Mesenchymal stem cell (in vitro differentiated cells and primary cell): ENCODE data around the gene MTG1.
A peak's percentile ranks its signal among the peaks of the same experiment; 100 is the strongest.

Source experiments
- DNase-seq: peaks from one replicate; pipeline ENCODE4 v3.0.0-alpha.2; 2013
- H2AFZ ChIP-seq: one replicate; pipeline ENCODE4 v1.6.1; 2013; ENCODE audit warnings: low read depth, mild to moderate bottlenecking, control low read depth, inconsistent platforms, low read length, moderate library complexity
- H2AK5ac ChIP-seq: 2 replicates; pipeline ENCODE4 v1.6.1; 2013; ENCODE audit warnings: low read length, moderate library complexity, mild to moderate bottlenecking, inconsistent platforms; ENCODE audit not compliant: severe bottlenecking
- H2BK120ac ChIP-seq: one replicate; pipeline ENCODE4 v1.6.1; 2013; ENCODE audit warnings: low read depth, mild to moderate bottlenecking, inconsistent platforms, low read length, moderate library complexity
- H2BK12ac ChIP-seq, 2 experiments: one replicate each; pipeline ENCODE4 v1.6.1; 2013; ENCODE audit warnings: inconsistent platforms in 2 of 2, low read length in 2 of 2, mild to moderate bottlenecking in 2 of 2, moderate library complexity in 2 of 2, control low read depth in 1 of 2
- H2BK15ac ChIP-seq: one replicate; pipeline ENCODE4 v1.6.1; 2013; ENCODE audit warnings: mild to moderate bottlenecking, low read depth, inconsistent platforms; ENCODE audit not compliant: poor library complexity, severe bottlenecking
- H2BK5ac ChIP-seq: 2 replicates; pipeline ENCODE4 v1.6.1; 2013; ENCODE audit warnings: low read depth, mild to moderate bottlenecking, low read length, control low read depth, inconsistent platforms; ENCODE audit not compliant: poor library complexity, severe bottlenecking
- H3K14ac ChIP-seq, 2 experiments: one replicate each; pipeline ENCODE4 v1.6.1; 2013; ENCODE audit warnings: inconsistent platforms in 2 of 2, low read length in 2 of 2, control low read depth in 1 of 2, mild to moderate bottlenecking in 1 of 2, moderate library complexity in 1 of 2
- H3K18ac ChIP-seq, 2 experiments: one replicate each; pipeline ENCODE4 v1.6.1; 2013; ENCODE audit warnings: inconsistent platforms in 2 of 2, low read length in 2 of 2, control low read depth in 1 of 2, low read depth in 1 of 2, mild to moderate bottlenecking in 1 of 2
- H3K23ac ChIP-seq, 2 experiments: one replicate each; pipeline ENCODE4 v1.6.1; 2013; ENCODE audit warnings: inconsistent platforms in 2 of 2, low read length in 2 of 2, mild to moderate bottlenecking in 2 of 2, moderate library complexity in 2 of 2, control low read depth in 1 of 2
- H3K27ac ChIP-seq: 2 replicates; pipeline ENCODE4 v1.5.1; 2013; ENCODE audit warnings: mild to moderate bottlenecking, moderate library complexity, low read length, control low read depth, inconsistent platforms; ENCODE audit not compliant: poor library complexity, severe bottlenecking
- H3K27me3 ChIP-seq, 2 experiments: 2 replicates each; pipeline versions ENCODE4 v1.6.1 to v1.7.0; 2013; ENCODE audit warnings: low read length in 2 of 2, mild to moderate bottlenecking in 2 of 2, moderate library complexity in 2 of 2, control low read depth in 1 of 2, inconsistent platforms in 1 of 2; ENCODE audit not compliant: control insufficient read depth in 1 of 2, insufficient read depth in 1 of 2
- H3K36me3 ChIP-seq, 2 experiments: 2 replicates each; pipeline versions ENCODE4 v1.6.1 to v1.7.0; 2013; ENCODE audit warnings: low read length in 2 of 2, control low read depth in 1 of 2, inconsistent platforms in 1 of 2, low read depth in 1 of 2, mild to moderate bottlenecking in 1 of 2; ENCODE audit not compliant: insufficient read depth in 2 of 2, control insufficient read depth in 1 of 2
- H3K4ac ChIP-seq, 2 experiments: one replicate each; pipeline ENCODE4 v1.6.1; 2013; ENCODE audit warnings: inconsistent platforms in 2 of 2, low read length in 2 of 2, mild to moderate bottlenecking in 2 of 2, moderate library complexity in 2 of 2, control low read depth in 1 of 2, low read depth in 1 of 2
- H3K4me1 ChIP-seq: 2 replicates; pipeline ENCODE4 v1.6.1; 2013; ENCODE audit warnings: low read depth, low read length, control low read depth; ENCODE audit not compliant: control insufficient read depth, insufficient read depth
- H3K4me2 ChIP-seq: 2 replicates; pipeline ENCODE4 v1.6.1; 2013; ENCODE audit warnings: low read length, mild to moderate bottlenecking, inconsistent platforms; ENCODE audit not compliant: poor library complexity, severe bottlenecking
- H3K4me3 ChIP-seq, 2 experiments: 2 replicates each; pipeline versions ENCODE4 v1.5.1 to v1.7.0; 2013; ENCODE audit warnings: low read length in 2 of 2, mild to moderate bottlenecking in 2 of 2, control low read depth in 1 of 2, low read depth in 1 of 2; ENCODE audit not compliant: insufficient read depth in 1 of 2
- H3K79me1 ChIP-seq: replicated peaks from 2 replicates; pipeline ENCODE4 v1.6.1; 2013; ENCODE audit warnings: mild to moderate bottlenecking, control low read depth, low read length, inconsistent platforms; ENCODE audit not compliant: poor library complexity, severe bottlenecking
- H3K9ac ChIP-seq: 2 replicates; pipeline ENCODE4 v1.7.0; 2013; ENCODE audit warnings: mild to moderate bottlenecking, low read length, moderate library complexity
- H3K9me3 ChIP-seq: 2 replicates; pipeline ENCODE4 v1.7.0; 2013; ENCODE audit warnings: mild to moderate bottlenecking, low read length; ENCODE audit not compliant: control insufficient read depth
- H4K8ac ChIP-seq: one replicate; pipeline ENCODE4 v1.6.1; 2013; ENCODE audit warnings: inconsistent platforms, mild to moderate bottlenecking, low read length, moderate library complexity
- H4K91ac ChIP-seq: one replicate; pipeline ENCODE4 v1.6.1; 2013; ENCODE audit warnings: mild to moderate bottlenecking, low read length, inconsistent platforms
- WGBS: methylation state at CpG from one replicate; pipeline ENCODE4 v1.1.7; 2013; ENCODE audit warnings: mixed read lengths; 5-methylcytosine and 5-hydroxymethylcytosine counted together

Gene MTG1

DNA sequence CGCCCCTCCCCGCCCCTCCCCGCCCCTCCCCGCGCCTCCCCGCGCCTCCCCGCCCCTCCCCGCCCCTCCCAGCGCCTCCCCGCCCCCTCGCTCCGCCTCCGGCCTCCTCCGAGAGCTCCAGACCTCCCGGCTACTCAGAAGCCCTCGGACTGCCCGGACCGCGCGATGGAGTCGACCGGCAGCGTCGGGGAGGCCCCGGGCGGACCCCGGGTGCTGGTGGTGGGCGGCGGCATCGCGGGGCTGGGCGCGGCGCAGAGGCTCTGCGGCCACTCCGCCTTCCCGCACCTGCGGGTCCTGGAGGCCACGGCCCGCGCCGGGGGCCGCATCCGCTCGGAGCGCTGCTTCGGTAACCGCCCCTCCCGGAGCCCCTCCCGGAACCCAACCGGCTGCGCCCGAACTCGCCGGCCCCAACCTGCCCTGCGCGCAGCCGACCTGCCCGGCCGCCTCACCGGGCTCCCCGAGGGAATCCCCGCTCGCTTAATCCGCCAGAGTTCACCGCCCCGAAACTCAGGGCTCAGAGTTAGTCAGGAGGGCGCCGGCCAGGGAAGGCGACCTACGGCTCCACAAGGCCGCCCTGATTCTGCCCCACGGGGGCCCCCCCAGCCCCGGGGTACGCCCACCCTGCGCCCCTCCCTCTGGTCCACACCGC lies 14.7 kb upstream of the MTG1 start, which contains the start of gene PAOX:
Gene PAOX (plus strand): TSS at position 111 of the 649 bp plus-strand sequence. CDS start 55 bp downstream, at position 166.
- Histone ChIP-seq H2AFZ (peak within 1 kb of the TSS; percentile 92), H3K79me1 (peaks cover 10% of the 10 kb centered on the region), H2BK15ac (peak within 1 kb of the TSS; percentile 95), H4K8ac (peak within 1 kb of the TSS; percentile 81), H3K4me3 (peak within 1 kb of the TSS; percentile 81 to 93), H2BK120ac (peak within 1 kb of the TSS; percentile 71), H3K4me2 (peak within 1 kb of the TSS; percentile 99), H3K4ac (peak within 1 kb of the TSS; percentile 74 to 85), H3K36me3 (peaks cover 14 to 19% of the 10 kb centered on the region in 2 experiments), H2AK5ac (peak within 1 kb of the TSS; percentile 6), H3K23ac (peak within 1 kb of the TSS in 1 of 2 experiments; percentile 97), H3K4me1 (peaks cover 22% of the 10 kb centered on the region), H4K91ac (peak within 1 kb of the TSS; percentile 78), H3K9ac (peak within 1 kb of the TSS; percentile 79), H3K9me3 (no peaks in the 10 kb centered on the region), H2BK5ac (peak within 1 kb of the TSS; percentile 63), H2BK12ac (peak within 1 kb of the TSS in 1 of 2 experiments; percentile 70), H3K27me3 (no peaks in the 10 kb centered on the region), H3K18ac (peak within 1 kb of the TSS; percentile 84 to 88), H3K27ac (no peak within 1 kb of the TSS), H3K14ac (peak within 1 kb of the TSS in 1 of 2 experiments; percentile 84)
- WGBS = 8% methylated on average over 57 of the region's 78 CpGs
- DNase-seq = peak; percentile 64

DNA sequence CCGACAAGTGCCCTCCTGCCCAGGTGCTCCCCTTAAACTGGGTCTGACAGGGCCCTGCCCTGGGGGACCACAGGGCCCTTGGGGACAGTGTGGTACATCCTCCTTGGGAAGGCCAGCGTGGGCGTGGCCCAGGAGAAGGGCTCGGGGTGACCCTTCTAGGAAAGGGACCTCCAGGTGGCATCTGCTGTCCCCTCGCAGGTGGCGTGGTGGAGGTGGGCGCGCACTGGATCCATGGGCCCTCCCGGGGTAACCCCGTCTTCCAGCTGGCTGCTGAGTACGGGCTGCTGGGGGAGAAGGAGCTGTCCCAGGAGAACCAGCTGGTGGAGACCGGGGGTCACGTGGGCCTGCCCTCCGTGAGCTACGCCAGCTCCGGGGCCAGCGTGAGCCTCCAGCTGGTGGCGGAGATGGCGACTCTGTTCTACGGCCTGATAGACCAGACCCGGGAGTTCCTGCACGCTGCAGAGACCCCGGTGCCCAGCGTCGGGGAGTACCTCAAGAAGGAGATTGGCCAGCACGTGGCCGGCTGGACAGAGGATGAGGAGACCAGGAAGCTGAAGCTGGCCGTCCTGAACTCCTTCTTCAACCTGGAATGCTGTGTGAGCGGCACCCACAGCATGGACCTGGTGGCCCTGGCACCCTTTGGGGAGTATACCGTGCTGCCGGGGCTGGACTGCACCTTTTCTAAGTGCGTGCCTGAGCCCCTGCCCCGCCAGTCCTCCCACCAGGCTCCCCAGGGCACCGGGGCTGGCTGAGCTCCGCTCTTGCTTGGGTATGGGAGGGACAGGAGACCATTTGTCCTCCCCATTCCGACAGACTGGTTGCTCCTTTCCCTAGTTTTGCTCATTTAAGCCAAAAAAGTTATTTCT lies 13.9 kb upstream of the MTG1 start:
- peak overlapping the region; percentile 95 for H2BK15ac ChIP-seq
- no peak overlapping the region for H2BK120ac ChIP-seq
- H3K14ac ChIP-seq = no peak overlapping the region
- peaks cover 10% of the 10 kb centered on the region for H3K79me1 ChIP-seq
- peak overlapping the region in 1 of 2 experiments; percentile 11 for H2BK12ac ChIP-seq
- H3K4me3 ChIP-seq = peak overlapping the region; percentile 79 to 81
- no peaks in the 10 kb centered on the region for H3K9me3 ChIP-seq
- peak overlapping the region; percentile 85 for H3K4me2 ChIP-seq
- peaks cover 15 to 24% of the 10 kb centered on the region in 2 experiments for H3K36me3 ChIP-seq
- no peaks in the 10 kb centered on the region for H3K27me3 ChIP-seq
- H4K8ac ChIP-seq = no peak overlapping the region
- peak overlapping the region; percentile 44 for H2AFZ ChIP-seq
- H2AK5ac ChIP-seq = peak overlapping the region; percentile 6
- peak overlapping the region; percentile 47 to 74 for H3K4ac ChIP-seq
- peak overlapping the region; percentile 79 for H3K9ac ChIP-seq
- H3K4me1 ChIP-seq = peaks cover 22% of the 10 kb centered on the region
- no peak overlapping the region for H2BK5ac ChIP-seq
- no peak overlapping the region for H3K27ac ChIP-seq
- H3K18ac ChIP-seq = peak overlapping the region in 1 of 2 experiments; percentile 84
- H4K91ac ChIP-seq = peak overlapping the region; percentile 19
- WGBS = 94% methylated on average over 35 of the region's 36 CpGs
- no peak overlapping the region for H3K23ac ChIP-seq
- DNase-seq = no peak

DNA sequence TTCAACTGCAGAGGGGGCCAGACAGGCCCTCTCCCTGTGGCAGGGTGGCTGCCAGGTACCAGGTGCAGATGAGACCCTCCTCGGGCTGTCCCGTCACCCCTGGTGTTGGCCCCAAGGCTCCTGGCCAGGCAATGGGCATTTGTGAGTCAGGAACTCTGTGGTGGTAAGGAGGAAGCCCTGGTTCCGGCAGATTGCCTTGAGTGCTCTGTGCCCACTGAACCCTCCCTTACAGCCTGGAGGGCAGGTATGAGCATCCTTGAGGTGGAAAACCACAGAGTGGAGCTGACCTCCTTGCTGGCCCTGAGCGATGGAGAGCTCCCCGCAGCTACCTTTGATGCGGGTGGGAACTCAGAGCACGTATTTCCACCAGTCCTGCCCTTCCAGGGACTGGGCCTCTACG lies 12.9 kb upstream of the MTG1 start:
- Histone ChIP-seq H3K27me3 (no peaks in the 10 kb centered on the region), H3K14ac (no peak overlapping the region), H3K4ac (no peak overlapping the region), H3K4me1 (peaks cover 22% of the 10 kb centered on the region), H3K9ac (no peak overlapping the region), H2BK12ac (no peak overlapping the region), H2BK15ac (no peak overlapping the region), H2AFZ (no peak overlapping the region), H2BK120ac (no peak overlapping the region), H2AK5ac (no peak overlapping the region), H3K9me3 (no peaks in the 10 kb centered on the region), H3K27ac (no peak overlapping the region), H4K91ac (no peak overlapping the region), H3K36me3 (peaks cover 15 to 24% of the 10 kb centered on the region in 2 experiments), H3K4me2 (no peak overlapping the region), H4K8ac (no peak overlapping the region), H3K79me1 (peaks cover 10% of the 10 kb centered on the region), H3K23ac (no peak overlapping the region), H3K4me3 (no peak overlapping the region), H3K18ac (no peak overlapping the region), H2BK5ac (no peak overlapping the region)
- 99% methylated on average over 8 of the region's 8 CpGs for WGBS
- DNase-seq = no peak

DNA sequence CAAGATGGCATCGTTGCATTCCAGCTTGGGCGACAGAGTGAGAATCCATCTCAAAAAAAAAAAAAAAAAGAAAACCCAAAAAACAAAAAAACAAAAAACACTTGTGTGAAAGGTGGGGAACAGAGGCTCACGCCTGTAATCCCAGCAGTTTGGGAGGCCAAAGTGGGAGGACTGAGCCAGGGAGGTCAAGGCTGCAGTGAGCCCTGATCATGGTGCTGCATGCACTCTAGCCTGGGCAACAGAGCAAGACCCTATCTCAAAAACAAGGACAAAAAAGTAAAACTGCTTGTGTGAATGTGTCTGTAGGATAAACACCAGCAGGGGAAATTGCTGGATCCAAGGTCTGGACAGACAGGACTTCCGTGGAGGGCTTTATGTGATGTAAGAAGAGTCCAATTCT lies 10.4 kb upstream of the MTG1 start:
- H4K91ac ChIP-seq = no peak overlapping the region
- no peak overlapping the region for H2AFZ ChIP-seq
- peaks cover 18 to 27% of the 10 kb centered on the region in 2 experiments for H3K36me3 ChIP-seq
- H3K9ac ChIP-seq = no peak overlapping the region
- no peak overlapping the region for H3K4ac ChIP-seq
- H3K4me3 ChIP-seq = no peak overlapping the region
- no peak overlapping the region for H2BK15ac ChIP-seq
- no peak overlapping the region for H3K23ac ChIP-seq
- peaks cover 10% of the 10 kb centered on the region for H3K79me1 ChIP-seq
- H3K4me2 ChIP-seq = no peak overlapping the region
- no peak for DNase-seq
- WGBS = over 99% methylated on average over 4 of the region's 4 CpGs
- no peak overlapping the region for H3K18ac ChIP-seq
- H3K4me1 ChIP-seq = peaks cover 13% of the 10 kb centered on the region
- H2BK12ac ChIP-seq = no peak overlapping the region
- no peak overlapping the region for H3K27ac ChIP-seq
- no peaks in the 10 kb centered on the region for H3K27me3 ChIP-seq
- no peak overlapping the region for H3K14ac ChIP-seq
- H2AK5ac ChIP-seq = no peak overlapping the region
- no peaks in the 10 kb centered on the region for H3K9me3 ChIP-seq
- no peak overlapping the region for H2BK5ac ChIP-seq
- no peak overlapping the region for H2BK120ac ChIP-seq
- H4K8ac ChIP-seq = no peak overlapping the region
